NCI-H69 (cell line): ENCODE measurements around the gene CDHR1.
A peak's percentile ranks its signal among the peaks of the same experiment; 100 is the strongest.

Experiments used
- DNase-seq: peaks from one replicate; lab custom pipeline; 2025; lab: John Stamatoyannopoulos, UW

Gene CDHR1

DNA sequence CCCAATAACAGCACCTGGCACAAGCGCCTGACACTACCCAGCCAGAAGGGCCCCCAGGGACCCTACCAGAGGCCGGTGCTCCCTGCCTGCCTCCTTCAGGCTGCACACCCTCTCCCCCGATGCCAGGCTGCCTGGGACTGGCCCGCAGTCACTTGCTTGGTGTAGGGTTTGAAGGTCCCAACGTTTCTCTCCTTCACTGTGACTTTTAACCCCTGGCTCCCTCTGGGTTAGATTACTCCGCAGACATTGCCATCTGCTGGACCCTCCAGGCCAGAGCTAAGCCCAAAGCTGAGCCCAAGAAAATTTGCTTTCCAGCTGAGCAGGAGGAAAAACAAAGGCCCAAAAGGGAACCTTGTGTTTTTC, 6.9 kb downstream of the CDHR1 start:
- no peak for DNase-seq

DNA sequence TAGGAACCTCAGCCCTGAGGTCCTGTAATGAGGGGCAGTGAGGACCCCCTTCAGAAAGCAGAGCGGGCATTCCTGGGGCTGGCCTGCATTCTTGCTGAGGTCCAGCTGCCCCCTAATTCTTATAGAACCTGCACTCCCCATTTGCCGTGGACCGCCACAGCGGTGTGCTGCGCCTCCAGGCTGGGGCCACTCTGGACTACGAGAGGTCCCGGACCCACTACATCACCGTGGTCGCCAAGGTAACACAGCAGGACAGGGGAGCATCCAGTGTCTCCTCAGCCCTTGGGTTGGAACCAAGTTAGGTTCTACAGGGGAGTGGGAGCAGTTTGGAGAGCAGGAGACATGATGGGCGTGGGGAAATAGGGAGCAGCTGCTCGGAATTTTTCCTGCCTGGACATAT, 7.3 kb downstream of the CDHR1 start:
- DNase-seq = no peak

DNA sequence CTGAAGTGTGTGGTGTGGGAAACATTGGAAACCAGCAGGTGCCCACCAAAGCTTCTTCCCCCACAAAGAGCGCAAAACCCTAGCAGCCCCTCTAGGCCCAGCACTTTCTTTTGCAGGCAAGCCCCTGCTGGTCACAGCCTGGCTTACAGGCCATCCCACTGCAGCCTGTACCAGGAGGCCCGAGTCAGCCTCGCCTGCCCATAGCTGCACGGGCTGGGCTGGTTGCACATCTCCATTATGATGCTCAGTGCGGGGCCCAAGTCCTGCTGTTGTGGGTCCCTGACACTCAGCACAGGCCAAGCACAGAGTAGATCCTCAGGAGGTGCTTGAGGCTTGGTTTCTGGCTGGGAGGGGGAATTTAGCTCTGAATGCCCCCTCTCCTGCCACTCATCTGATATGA, 8.0 kb downstream of the CDHR1 start:
- DNase-seq = no peak

DNA sequence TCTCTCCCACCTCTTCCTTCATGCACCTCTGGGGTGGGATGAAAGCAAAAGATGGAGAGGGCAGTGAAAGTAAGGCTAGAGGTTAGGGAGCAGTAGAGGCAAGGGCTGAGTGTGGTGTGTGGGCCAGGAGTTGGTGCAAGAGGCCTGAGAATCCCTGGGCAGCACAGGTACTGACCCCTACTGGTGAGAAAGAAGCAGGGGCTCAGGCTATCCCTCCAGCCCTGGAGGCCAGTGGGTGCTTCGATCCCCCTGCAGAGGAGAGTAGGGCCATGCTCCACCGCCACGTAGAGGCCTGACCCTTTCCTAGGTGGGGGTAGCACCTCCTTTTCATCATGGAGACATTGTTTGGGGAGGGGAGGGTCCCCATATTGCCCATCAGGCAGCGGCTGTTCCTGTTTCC, 9.8 kb downstream of the CDHR1 start:
- DNase-seq = peak; percentile 2

DNA sequence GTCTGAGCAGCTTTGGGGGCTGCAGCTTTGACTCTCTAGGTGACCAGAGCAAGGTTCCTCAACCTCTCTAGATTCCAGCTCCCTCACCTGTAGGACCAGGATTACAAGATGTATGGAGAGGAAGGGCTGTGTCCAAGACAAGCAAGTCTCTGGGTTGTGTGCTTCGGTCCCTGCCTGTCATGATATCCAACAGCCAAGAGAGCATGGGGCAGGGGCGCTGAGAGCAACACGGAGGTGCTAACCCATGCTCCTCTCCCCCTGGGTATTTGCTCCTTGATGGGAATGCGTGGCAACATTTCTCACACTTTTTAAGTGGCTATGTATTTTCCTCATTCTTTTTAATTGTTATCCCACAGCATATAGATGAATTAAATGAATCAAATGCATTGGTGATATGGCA, 10.3 kb downstream of the CDHR1 start:
- no peak for DNase-seq

DNA sequence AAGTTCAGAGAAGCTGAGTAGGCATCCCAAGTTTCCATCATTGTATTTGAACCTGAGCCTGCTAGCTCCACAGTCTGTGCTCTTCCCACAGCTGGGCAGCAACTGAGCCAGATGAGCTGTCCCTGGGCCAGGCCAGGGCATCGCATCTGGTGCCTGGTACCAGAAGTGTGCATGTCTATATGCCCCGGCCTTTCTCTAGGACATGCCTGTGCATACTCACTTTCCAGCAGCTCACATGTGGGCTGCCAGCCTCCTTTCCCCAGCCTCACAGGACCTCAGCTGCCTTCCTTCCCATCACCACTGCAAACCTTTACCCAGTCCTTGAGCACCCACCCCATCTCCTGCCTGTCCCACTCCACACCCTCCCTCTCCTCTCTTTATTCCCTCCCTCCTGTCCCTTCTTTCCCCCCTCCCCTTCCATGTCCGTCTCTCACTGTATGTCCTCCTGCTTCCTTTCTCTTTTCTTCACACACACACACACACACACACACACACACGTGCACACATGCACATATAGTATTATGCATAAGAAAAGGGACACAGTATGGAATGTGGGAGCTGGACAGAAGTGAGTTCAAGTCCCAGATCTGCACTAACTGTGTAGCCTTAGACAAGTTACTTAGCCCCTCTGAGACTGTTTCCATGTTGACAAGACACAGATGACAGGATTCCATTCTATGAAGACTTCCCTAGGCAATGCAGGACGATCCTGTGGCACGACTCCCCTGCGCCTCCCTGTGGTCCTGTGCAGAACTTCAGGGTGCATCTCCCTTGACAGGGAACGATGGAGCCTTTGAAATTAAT, 10.9 kb downstream of the CDHR1 start:
- peak; percentile 58 for DNase-seq

DNA sequence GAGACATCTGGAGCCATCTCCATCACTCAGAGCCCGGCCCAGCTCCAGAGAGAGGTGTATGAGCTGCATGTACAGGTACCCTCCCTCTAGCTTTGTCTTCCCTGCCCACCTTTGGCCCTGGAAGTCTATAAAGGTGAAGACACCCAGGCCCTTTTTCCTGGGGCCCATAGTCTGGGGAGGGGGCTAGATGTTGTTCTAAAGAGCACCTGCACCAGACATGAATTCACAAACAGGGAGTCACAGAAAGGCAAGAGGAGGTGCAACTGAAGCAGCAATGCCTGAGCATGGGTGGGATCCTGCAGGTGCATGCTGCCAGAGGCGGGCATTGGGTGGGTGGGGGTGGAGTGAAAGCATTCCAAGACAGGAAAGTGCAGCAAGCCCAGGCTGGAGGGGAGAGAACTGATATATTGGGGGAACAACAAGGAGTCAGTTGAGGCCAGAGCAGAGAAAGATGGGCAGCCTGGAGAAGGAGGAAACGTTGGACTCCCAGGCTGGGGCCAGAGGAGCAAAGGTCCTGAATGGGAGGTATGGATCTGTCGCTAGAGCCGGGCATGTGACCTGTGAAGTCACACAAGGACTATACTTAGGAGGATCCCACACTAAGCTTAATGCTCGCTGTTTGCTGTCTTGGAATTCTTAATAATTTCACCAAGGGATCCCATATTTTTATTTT, 11.7 kb downstream of the CDHR1 start:
- DNase-seq = no peak

DNA sequence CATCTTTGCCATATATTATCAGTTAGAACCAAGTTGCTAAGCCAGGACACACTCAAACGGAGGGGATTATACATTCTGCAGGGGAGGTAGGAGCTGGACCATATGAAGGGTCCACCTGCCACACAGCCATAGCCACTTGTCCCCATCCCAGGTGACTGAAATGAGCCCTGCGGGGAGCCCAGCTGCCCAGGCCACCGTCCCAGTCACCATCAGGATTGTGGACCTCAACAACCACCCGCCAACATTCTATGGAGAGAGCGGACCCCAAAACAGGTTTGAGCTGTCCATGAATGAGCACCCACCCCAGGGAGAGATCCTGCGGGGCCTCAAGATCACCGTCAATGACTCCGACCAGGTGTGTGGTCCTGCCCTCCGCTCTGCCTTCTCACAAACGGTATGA, 13.7 kb downstream of the CDHR1 start:
- no peak for DNase-seq

DNA sequence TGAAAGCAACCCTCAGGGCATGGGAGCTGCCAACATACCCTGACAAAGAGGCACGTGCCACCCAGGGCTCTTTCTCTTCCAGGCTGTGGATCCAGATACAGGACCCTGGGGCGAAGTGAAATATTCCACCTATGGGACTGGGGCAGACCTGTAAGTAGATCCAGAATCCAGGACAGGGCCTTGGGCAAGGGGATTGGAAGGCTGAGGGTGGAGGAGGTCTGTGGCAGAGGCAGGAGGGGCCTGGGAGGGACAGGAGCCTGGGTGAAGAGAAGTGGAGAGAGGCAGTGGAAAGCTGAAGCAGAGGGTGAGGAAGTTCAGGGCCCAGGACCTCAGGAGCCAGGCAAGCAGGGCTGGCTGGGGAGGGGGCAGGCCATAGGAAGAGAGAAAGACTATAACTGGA, 17.2 kb downstream of the CDHR1 start:
- no peak for DNase-seq

DNA sequence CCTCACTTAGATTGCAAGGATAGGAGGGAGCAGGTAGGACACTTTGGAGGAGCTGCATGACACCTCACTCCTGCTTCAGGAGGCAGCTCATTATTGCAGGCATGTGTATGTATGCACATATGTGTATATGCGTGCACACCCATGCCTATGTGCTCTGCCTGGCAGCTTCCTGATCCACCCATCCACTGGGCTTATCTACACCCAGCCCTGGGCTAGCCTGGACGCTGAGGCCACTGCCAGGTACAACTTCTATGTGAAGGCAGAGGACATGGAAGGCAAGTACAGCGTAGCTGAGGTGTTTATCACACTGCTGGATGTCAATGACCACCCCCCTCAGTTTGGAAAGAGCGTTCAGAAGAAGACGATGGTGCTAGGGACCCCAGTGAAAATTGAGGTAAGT, 17.7 kb downstream of the CDHR1 start:
- DNase-seq = no peak

DNA sequence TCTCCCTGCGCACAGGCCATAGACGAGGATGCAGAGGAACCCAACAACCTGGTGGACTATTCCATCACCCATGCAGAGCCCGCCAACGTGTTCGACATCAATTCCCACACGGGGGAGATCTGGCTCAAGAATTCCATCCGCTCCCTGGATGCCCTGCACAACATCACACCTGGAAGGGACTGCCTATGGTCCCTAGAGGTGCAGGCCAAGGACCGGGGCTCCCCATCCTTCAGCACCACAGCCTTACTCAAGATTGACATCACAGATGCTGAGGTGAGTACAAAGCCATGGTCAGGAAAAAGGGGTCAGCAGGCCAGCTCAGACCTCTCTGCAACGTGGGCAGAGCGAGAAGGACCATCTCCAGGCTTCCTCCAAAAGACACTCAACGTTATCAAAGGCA, 18.7 kb downstream of the CDHR1 start:
- no peak for DNase-seq

DNA sequence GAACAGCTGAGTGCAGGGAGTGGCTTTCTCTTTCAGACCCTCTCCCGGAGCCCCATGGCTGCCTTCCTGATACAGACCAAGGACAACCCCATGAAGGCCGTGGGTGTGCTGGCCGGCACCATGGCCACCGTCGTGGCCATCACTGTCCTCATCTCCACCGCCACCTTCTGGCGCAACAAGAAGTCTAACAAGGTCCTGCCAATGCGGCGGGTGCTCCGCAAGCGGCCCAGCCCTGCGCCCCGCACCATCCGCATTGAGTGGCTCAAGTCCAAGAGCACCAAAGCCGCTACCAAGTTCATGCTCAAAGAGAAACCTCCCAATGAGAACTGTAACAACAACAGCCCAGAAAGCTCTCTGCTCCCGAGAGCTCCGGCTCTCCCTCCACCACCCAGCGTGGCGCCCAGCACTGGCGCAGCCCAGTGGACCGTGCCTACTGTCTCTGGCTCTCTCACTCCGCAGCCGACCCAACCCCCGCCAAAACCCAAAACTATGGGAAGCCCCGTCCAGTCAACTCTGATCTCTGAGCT, 19.8 kb downstream of the CDHR1 start:
- no peak for DNase-seq

DNA sequence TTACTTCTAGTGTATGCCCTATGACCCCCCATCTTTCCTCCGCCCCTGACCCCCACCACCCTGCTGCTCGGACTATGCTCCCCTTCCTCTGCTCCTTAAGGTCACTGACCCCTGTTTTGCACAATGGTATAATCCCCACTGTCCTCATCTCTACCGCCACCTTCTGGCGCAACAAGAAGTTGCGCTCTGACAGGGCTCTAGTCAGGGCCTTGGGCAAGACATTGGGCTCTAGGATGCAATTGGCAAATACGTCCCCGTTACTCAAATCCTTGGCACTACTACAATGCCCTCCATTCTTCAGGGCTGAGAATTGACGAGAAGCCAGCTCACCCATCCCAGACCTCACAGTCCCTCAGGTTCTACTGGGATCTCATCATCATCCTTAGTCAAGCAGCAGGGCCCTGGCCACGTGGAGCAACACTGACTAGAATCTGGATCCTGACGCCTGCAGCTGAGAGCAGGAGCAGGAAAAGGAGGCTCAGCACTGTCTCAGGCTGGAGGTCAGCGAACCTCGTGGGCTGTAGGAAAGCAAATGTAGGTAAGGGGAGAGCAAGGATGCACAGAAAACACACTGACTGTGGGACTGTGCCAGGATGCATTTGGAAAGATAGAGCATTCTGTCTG, 20.4 kb downstream of the CDHR1 start:
- DNase-seq = peak; percentile 5

DNA sequence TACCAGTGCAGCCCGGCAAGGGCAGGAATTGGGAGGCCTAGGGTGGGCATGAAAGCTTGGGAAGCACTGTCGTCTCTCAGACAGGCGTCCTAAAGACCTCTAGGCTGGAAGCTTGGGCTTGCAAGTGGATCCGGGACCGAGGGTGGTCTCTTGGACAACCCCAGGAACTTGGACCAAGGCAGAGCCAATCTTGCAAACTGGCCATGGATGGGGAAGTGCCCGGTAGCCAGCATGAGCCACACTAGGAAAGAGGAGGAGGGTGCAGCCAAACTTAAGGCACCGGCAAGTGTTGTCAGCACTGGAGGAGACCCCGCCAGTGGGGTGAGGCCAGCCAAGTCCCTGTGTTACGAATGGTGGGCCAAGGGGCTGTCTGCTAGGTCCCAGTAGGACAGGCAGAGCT, 22.5 kb downstream of the CDHR1 start:
- DNase-seq = no peak

DNA sequence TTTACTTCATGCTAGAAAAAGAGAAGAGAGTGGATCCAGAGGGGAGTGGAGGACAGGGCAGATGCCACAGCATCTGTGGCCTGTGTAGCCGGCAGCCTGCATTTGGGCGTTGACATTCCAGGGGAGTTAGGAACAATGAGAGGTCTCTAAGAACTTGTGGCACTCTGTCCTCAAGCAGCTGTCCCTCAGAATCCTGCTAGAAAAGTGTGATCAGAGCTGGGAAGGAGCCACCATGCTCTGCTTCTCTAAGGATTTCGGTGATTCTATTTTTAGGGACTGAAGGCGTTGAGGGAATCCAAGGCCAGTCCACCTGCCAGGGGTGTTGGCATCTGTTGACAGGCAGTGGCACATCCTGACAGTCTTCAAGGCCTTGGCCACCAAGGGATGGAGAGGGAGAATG, 23.4 kb downstream of the CDHR1 start:
- no peak for DNase-seq

DNA sequence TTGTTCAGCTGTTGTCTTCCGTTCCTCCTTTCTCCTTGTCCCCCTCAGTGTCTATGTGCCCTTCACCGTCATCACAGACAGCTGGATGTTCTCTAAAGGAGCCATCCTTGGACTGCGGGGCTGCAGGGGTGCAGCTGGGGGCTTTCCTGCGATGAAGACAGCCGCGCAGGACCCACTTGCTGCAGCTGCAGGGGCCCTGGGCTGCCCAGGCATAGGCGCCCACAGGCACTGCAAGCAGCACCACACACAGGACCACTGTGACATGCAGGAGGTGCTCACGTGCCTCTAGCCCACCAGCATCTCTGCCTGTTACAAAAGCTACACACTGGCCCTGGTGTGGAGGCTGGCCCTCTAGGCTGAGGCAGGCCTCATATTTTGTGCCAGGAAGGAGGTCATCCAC, 27.6 kb downstream of the CDHR1 start:
- DNase-seq = no peak

DNA sequence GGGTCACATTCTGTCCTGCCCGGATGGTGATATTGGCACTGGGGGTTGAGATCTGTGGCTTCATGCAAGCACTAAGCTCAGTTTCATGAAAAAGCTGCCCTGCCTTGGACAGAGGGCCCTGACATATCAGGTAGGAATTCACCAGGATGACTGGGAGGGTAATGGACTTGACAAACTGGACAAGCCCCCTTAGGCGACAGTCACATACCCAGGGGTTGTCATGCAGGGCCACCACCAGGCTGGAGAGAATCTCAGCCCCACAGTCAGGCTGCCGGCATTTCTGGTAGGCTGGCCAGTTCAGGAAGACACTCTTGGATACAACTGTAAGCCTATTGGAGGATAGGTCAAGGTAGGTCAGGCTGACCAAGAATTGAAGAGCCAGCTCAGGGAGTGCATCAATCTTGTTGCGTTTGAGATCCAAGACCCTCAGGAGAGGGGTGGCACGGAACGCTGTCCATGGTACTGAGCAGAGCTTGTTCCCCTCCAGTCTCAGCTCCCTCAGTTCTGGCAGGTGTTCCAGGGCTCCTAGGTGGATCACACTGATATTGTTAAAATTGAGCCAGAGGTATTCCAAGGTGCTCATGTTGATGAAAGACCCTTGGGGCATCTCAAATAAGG, 30.2 kb downstream of the CDHR1 start:
- DNase-seq = no peak

DNA sequence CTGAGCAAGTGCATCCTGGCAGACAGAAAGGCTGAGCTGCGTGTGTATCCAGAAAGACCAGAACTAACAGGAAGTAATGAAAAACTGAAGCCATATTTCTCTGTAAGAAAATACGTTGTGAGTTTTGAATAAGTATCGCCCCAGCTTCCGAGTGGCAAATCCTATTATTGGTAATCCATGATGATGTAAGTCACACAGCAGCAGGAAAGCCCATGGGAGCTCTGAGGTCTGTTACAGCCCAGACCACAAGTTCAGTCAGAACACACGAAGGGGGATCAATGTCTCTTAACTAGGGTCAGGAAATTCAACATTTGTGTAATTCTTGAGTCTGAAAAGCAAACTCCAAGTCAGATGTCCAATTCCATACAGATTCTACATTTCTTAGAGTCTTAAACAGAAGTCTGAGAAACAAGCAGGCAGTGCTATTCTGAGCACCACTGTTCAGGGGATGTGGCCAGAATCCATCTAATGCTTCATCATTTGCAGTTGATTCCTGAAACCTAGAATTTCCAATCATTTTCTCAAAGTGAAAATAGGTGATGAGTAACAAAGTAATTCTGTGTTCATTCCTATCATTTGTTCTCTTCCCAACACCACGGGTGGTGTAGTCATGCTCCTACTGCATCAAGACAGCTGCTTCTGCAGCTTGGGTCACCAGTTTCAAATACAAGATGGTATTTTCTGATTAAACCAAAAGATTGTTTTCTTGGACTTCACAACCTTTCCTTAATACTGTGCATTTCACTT, 31.3 kb downstream of the CDHR1 start, which contains the start of gene LRIT2:
Gene LRIT2 (minus strand): TSS at position 118 of the 747 bp plus-strand sequence. CDS start 24 bp downstream, at position 94.
- no peak for DNase-seq

DNA sequence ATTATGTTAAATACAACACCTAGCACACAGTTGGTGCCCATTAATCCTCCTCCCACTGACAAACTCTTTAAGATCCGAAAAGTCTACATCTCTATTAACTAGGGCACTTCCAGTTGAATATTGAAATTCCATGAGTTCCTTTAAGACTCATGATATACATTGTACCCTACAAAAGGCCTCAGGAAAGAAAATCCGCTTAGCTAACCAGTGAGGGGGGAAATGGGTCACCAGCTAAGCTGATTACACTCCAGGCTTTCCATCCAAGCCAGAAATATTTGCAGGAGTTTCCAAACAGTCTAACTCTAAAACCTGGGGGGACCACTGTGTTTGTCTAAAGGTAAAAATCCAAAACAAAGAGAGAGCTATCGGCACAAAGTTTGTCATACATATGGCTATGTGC, 32.3 kb downstream of the CDHR1 start:
- DNase-seq = no peak

DNA sequence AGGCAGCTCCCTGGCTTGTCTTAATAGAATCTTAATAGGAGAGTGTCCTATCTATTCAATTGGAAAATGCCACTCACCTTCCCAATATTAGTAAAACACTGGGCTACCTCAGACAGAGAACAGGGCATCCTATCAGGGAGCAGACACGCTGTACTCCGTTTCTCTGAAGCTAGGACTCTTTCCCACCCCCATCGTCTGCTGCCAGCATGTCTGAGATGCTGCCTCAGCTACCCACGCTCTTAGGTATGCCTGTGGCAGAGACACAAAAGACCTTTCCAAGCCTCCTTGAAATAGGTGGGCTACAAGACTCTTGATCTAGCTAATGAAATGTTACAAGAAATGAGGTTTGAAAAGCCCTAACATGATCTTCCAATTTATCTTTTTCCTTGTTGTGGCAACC, 33.5 kb downstream of the CDHR1 start:
- DNase-seq = no peak

DNA sequence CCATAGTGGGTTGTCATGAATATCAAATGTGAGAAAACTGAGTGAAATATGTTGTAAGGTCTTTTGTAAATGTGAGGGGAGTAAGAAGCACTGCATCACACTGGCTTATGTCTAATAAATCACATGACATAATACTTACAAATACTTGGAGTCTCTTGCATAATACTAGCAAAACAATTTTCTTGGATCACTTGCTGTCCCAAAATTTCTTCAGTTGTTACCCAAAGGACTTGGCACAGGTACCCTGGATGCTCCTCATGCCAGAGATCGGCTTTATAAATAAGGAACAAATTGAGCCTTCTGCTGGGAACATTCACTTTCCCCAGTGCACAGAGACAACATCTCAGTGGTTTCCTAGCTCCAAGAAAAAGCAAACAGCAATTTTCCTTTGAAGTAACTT, 36.0 kb downstream of the CDHR1 start:
- DNase-seq = no peak

DNA sequence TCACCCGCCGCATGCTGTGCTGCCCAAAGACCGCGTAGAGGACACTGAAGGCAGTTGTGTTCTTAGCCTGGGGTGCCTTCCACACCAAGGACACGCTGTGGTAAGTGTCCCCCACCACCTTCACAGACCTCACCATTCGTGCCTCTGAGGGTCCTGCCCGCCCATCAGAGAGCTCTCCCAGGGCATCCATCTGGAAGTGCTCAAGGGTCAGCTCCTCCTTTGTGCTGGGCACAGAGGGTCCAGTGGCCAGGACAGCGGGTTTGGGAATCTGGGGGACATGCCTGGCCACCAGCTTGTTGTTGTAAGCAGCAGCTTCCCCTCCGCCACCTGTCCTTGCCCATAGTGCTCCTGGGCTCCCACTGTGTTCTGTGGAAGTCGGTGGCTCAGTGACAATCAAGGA, 38.0 kb downstream of the CDHR1 start:
- DNase-seq = no peak
